Kidney glomerular epithelial cell (primary cell): ENCODE results near the gene SLC22A8.
"Not testable (repeated sequence)": the region's sequence is repeated elsewhere in the genome, so short reads cannot be mapped to it uniquely, and the experiment has no call there.

Experiments
- DNase-seq: peaks from one replicate; lab custom pipeline; 2025; lab: John Stamatoyannopoulos, UW

SLC22A8 gene

GRCh38 chr11:63015521-63016215, at the start of gene SLC22A8:
TSS of gene SLC22A8 (minus strand) at chr11:63015841. CDS start at chr11:63014958, 883 bp downstream.
- DNase-seq: no peak

DNA sequence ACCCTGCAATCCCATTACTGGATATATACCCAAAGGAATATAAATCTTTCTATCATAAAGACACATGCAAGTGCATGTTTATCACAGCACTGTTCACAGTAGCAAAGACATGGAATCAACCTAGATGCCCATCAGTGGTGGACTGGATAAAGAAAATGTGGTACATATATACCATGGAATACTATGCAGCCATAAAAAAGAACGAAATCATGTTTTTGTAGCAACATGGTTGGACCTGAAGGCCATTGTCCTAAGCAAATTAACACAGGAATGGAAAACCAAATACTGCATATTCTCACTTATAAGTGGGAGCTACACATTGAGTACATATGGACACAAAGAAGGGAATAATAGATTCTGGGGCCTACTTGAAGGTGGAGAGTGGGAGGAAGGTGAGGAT, 30.6 kb upstream of the SLC22A8 start:
- DNase-seq: not testable (repeated sequence)

DNA sequence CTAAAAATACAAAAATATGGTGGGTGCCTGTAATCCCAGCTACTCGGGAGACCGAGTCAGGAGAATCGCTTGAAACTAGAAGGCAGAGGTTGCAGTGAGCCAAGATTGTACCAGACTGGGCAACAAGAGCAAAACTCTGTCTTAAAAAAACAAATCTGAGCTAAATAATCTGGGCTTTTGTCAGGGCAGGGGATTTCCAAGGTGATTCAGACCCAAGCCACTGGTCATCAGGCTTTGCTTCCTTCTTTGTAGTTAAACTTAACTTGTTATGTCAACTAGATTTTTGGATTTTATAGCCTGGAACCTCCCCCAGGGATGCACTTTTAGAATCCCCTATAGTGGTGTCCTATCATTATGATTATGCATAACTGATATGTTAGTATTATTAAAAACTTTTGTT, 27.0 kb upstream of the SLC22A8 start:
- peak; percentile 46 for DNase-seq

- no peak for DNase-seq
These were observed 16.8 kb upstream of the SLC22A8 start for GRCh38 chr11:63032457-63032856.

DNA sequence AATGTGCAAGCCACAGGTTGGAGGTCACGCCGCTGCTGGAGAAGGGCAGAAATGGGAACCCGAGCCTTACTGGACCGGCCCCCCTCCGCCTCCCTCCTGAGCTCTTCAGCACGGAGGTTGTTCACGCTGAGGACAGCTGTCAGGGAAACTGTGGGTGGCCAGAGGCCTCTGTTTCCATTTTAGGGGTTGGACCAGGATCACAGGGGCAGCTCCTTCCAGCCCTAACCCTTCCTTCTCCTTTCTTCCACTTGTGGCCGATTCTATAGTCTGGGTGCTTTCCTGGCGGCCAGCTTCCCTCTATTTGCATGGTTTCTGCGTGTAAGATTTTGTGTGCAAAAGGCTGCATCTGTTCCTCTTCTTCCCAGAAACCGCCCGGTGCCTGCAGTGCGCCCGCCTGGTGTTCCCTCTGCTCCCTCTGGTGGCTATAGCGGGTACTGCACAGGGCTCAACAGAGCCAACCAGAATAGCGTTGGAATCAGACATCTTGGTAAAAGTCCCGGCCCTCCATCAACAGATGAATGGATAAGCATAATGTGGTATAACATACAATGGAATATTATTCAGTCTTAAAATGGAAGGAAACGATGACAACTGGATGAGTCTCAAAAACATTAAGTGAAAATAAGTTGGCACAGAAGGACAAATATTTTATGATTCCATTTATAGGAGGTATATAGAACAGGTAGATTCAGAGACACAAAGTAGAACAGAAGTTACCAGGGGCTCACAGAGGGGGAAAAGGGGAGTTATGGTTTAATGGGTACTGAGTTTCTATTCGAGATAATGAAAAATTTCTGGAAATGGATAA, 8.4 kb upstream of the SLC22A8 start:
- DNase-seq: peak; percentile 58

DNA sequence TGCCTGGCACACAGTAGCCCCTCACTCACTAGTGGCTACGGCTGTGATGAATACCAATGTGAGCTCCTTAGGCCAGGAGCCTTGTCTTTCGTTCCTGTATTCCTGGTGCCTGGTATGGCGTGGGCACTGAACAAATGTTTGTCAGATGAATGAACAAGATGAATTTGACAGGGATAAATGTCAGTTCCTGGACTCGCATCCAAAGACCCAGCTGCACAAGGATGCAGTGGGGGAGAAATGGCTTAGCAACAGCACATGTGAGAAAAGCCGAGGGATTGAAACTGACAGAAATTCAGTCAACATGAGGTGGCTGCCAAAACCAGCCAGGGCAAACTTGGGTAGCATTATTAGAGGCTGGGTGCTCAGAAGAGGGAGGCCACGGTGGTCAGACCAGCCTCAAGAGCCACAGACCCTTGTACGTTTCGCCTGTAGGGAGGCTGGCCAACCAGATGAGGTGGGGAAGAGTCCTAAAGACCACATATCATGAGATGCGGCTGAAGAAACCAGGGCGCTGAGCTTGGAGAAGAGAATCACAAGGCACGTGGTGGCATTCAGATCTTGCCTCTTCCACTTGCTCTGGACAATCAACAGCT, 7.7 kb upstream of the SLC22A8 start:
- no peak for DNase-seq

DNA sequence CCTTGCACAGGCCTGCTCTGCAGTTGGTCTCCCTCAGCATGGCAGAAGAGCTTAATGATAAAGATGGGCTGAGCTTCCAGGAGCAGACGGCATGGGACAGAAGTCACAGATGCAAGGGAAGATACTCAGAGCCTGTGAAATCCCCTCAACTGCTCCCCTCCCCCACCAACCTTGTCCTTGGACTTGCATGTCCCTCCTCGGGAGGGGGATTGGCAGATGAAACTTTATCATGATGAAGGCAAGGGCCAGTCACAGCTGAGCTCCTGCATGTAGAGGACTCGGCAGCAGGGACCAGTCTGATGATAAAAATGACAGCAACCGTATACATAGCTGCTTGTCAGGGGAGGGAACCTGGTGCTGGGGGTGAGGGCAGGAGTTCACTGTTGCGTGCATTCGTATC, 6.8 kb upstream of the SLC22A8 start:
- DNase-seq: no peak

DNA sequence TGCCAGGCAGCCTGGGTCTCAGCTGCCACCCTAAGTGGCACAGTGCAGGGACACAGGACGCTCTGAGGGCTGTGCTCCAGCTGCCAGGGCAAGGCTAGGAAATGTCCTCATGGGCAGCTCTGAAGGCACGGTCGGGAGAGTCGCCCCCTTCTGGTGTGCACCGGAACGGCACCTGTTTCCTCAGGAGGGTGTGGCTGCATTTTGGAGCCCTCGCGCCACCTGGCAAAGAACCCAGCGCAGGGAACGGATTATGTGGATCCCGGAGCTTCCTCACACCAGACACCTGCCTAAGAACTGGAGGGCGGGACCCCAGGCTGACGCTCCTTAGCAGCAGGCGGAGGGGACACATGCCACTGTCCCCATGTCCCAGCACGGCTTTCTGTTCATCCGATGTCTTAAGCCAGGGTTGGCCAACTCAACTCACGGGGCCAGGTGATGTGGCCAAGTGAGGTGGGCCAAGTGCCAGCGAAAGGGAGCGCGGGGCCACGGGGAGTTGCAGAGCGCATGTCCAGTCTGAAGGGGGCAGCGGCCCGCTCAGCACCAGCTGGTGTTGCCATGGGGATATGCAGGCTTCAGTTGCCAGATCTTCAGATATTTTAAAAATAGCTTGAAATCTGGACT, 5.1 kb upstream of the SLC22A8 start:
- DNase-seq: no peak

- DNase-seq: no peak
These were observed 3.9 kb upstream of the SLC22A8 start for GRCh38 chr11:63019506-63019905.

GRCh38 chr11:63017306-63017974, 1.8 kb upstream of the SLC22A8 start:
- DNase-seq: no peak

GRCh38 chr11:63014408-63015055, 1.1 kb downstream of the SLC22A8 start:
- no peak for DNase-seq

DNA sequence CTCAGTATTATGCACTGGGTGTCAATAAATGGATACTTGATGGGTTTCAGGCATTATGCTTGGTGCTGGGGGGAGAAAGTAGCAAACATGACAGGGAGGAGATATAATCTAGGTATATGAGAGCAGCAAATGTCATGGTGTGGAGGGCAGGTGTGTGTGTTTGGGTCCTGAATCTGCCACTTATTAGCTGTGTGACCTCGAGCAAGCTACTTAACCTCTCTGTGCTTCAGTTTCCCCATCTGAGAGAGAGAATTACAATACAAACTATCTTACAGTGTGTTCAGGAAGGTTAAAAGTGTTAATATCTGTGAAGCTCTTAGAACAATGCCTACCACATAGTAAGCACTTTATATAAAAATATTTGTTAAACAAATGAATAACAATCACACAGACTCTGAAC, 2.8 kb downstream of the SLC22A8 start:
- no peak for DNase-seq

DNA sequence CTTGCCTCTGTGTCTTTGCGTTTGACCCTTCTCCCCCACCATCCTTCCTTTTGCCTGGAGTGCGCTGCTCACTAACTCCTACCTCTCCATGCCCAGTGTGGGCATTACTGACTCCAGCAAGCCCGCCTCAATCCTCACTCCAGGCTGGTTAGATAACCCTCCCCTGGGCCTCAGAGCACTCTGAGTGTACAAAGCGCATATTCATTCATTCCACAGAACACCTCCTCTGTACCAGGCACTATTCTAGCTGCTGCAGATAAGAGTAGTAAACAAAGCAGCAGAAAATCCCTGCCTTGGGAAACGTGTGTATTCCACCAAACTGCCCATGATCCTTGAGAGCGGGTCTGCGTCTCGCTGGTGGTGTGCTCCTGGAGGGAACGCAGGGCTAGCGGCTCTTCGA, 3.2 kb downstream of the SLC22A8 start:
- no peak for DNase-seq

DNA sequence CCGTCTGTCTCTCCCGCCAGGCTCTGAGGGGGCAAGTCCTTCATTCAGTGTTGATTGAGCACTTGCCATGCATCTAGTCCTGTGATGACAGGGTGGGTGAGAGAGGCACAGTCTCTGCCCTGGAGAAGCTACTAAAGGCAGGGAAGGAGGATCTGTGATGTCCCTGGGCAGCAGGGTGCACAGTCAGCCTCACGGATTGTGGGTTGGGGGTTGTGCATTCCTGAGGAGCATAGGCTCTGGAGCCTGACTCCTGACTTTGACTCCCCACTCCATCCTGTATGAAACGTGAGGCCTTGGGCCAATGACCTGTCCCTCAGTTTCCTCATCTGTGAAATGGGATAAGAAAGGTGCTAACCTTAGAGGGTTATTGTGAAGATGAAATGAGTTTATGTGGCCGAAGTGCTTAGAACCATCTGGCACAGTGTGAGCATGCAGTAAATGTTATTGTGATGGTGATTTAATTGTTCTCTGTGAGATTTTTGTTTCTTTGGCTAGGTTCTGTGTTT, 4.7 kb downstream of the SLC22A8 start:
- no peak for DNase-seq

DNA sequence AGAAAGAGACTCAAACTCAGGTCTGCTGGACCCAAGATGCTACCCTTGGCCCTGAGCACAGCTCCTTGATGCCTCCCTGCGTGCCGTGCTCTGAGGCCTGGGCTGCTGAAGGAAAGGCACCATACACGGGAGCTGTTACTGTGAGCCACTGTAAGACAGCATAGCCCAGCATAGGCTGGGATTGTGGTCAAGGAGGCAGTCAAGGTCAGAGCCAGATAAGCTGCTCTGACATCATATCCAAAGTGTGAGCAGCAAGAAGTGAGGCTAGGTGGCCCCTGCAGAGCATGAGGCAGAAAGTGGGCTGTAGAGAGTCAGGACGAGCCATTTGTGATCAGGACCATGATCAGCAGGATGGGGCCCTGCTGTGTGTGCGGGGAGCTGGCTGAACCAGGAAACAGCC, 7.7 kb downstream of the SLC22A8 start:
- DNase-seq: no peak

DNA sequence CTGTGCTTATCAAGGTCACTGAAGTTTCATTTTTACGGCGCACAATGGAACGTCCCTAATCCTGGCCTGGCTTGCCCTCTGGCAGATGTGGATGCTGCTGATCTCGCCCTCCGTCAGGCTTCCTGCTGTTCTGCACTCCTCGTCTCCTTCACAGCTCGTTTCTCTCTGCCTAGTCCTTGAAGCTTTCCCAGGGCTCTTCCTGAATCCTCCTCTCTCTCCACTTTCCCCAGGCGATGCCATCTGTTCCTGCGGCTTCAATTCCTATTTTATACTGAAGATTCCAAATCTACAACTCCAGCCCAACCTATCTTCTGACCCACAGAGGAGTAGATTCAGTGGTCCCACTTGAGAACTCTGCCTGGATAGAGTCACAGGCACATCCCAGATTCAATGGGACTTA, 14.2 kb downstream of the SLC22A8 start:
- no peak for DNase-seq

GRCh38 chr11:62999649-63000048, 16.0 kb downstream of the SLC22A8 start:
- DNase-seq: no peak

- no peak for DNase-seq
These were observed 16.5 kb downstream of the SLC22A8 start for GRCh38 chr11:62999156-62999555.

DNA sequence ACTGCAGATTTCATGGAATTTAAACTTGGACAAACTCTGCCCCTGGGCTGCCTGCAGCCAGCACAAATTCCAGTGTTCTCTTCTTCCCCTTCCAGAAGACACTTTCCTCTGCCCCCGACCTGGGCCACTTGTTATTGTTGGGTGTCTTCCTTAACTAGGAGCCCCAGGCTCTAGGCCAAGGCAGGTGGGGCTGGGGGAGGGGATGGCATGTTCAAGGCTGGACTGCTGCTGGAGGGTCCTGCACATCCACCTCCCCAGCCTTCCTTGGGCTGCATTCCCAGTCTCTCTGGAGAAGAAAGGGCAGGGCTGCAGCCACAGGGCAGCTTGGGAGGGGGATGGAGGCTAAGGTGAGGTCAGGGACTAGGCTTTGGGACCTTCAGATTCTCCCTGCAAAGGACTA, 19.4 kb downstream of the SLC22A8 start:
- DNase-seq: no peak

DNA sequence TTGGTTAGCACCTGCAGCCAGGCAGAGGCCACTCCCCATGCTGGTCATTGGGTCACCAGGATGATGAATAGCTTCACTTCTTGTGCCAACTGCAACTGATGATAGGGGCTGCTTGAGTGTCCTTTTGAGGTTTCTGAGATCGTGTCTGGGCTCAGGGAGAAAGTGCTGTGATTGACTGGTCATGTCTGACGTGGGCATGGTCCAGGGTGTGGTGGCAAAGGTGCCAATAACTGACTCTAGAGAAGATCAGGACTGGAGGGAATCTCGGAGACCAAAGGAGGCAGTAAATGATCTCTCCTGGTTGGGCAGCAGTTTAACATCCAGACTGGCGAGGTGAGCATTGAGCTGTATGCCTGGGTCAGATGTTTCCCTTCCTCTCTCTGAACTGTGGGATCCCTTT, 20.9 kb downstream of the SLC22A8 start:
- no peak for DNase-seq

GRCh38 chr11:62988276-62988675, 27.4 kb downstream of the SLC22A8 start:
- no peak for DNase-seq
